ENCODE measurements around the gene CLCF1. TPM values are rescaled to one million over a fixed set of nuclear protein-coding genes. Genes with fewer than 3 reads are reported as not detected.

Gene CLCF1
- total RNA-seq, 1 experiment from 2014 or later, result 2.1 TPM

DNA sequence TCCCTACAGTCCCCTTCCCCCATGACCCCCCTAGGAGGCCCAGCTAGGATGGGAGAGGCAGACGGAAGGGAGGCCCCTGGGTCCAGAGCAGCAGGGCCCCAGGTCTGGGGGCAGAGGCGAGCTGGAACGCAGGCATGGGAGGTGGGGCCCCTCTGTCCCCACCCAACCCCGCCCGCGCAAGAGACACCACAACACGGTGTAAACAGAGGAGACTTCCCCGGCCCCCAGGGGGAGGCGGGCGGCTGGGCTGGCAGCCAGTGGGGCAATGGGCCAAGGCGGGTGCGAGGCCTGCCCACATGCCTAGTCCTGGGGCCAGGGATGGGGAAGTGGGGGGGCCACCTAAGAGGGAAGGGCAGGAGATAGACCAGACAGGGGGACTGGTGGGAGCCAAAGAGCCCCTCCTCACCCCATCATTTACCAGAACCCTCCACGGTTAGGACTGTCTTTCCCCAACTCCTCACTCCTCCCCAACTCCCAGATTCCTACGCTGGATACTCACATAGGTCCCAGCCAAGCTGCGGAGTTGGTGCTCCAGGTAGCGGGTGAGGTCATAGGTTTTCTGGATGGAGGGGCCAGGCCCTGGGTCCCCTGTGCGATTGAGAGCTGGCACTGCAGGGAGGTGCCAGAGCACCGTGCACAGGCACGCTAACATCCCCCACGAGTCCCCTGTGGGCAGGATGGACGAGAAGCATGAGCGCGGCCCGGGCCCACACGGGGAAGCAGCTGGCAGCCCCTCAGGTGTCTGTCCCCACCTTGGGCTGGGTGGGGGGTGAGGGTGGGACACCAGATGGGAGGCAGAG, 6.2 kb downstream of the CLCF1 start:
- peaks cover 3% of the 10 kb centered on the region for H4K20me1 ChIP-seq (ENCODE audit: control insufficient read depth, insufficient read depth, insufficient read length)

More for the DNA sequence above, 6.2 kb downstream of the CLCF1 start:
- Histone ChIP-seq H3K18ac (ENCODE audit: insufficient read length, low read depth, low read length) (no peak overlapping the region), H3K23me2 (ENCODE audit: insufficient read length, low read depth, low read length, poor library complexity, severe bottlenecking) (peaks cover 9% of the 10 kb centered on the region), H2BK120ac (ENCODE audit: low read depth, low read length, poor library complexity, severe bottlenecking) (no peak overlapping the region), H3K9ac (ENCODE audit: extremely low read depth, insufficient read length, low read length) (no peak overlapping the region), H3K14ac (ENCODE audit: insufficient read depth, low read length) (no peak overlapping the region), H2BK20ac (ENCODE audit: low read depth, low read length, poor library complexity, severe bottlenecking) (no peak overlapping the region), H4K91ac (ENCODE audit: insufficient read length, low read depth, low read length) (no peak overlapping the region), H4K8ac (replicated peaks; ENCODE audit: insufficient read length, low read depth, low read length) (no peak overlapping the region), H3K4ac (ENCODE audit: low read depth, low read length) (no peak overlapping the region), H2BK12ac (ENCODE audit: insufficient read length, low read depth, low read length) (no peak overlapping the region), H3T11ph (ENCODE audit: low read length) (no peak overlapping the region), H3K79me1 (ENCODE audit: insufficient read depth, low read depth, low read length, poor library complexity, severe bottlenecking) (no peaks in the 10 kb centered on the region), H2BK5ac (ENCODE audit: insufficient read length, low read length) (no peak overlapping the region), H2BK15ac (ENCODE audit: low read depth, low read length) (no peak overlapping the region), H2AK5ac (ENCODE audit: insufficient read length, low read length) (no peak overlapping the region), H3K4me1 (ENCODE audit: insufficient read depth, low read length) (peaks cover 7% of the 10 kb centered on the region; the same call in 1 of the 2 replicates), H3K27ac (ENCODE audit: insufficient read length, low read depth, low read length) (no peak overlapping the region), H3K23ac (ENCODE audit: insufficient read length, low read depth, low read length) (no peak overlapping the region), H2AFZ (ENCODE audit: low read length) (no peak overlapping the region), H4K5ac (ENCODE audit: insufficient read length, low read depth, low read length) (no peak overlapping the region), H3K9me3 (ENCODE audit: control insufficient read depth, low read depth, low read length) (no peaks in the 10 kb centered on the region), H3K4me2 (ENCODE audit: insufficient read depth, insufficient read length, low read length) (no peak overlapping the region), H3K27me3 (ENCODE audit: insufficient read depth, low read length) (no peaks in the 10 kb centered on the region; the same call in 1 of the 2 replicates), H3K56ac (ENCODE audit: insufficient read length, low read depth, low read length) (no peak overlapping the region), H3K79me2 (ENCODE audit: insufficient read depth, low read length) (no peaks in the 10 kb centered on the region)
- Mint-ChIP-seq H3K4me1 (peaks cover 34 to 36% of the 10 kb centered on the region in 2 experiments), H3K9me3 (no peaks in the 10 kb centered on the region), H3K4me3 (no peak overlapping the region), H3K27ac (no peak overlapping the region), H3K36me3 (ENCODE audit: insufficient read depth in 1 of 3, low read depth in 3 of 3) (no peaks in the 10 kb centered on the region; a peak in 1 of 7 replicates), H3K27me3 (ENCODE audit: low read depth) (peaks cover 74% of the 10 kb centered on the region)
- DNase-seq, result no peak
- TF ChIP-seq, protein P1, sequence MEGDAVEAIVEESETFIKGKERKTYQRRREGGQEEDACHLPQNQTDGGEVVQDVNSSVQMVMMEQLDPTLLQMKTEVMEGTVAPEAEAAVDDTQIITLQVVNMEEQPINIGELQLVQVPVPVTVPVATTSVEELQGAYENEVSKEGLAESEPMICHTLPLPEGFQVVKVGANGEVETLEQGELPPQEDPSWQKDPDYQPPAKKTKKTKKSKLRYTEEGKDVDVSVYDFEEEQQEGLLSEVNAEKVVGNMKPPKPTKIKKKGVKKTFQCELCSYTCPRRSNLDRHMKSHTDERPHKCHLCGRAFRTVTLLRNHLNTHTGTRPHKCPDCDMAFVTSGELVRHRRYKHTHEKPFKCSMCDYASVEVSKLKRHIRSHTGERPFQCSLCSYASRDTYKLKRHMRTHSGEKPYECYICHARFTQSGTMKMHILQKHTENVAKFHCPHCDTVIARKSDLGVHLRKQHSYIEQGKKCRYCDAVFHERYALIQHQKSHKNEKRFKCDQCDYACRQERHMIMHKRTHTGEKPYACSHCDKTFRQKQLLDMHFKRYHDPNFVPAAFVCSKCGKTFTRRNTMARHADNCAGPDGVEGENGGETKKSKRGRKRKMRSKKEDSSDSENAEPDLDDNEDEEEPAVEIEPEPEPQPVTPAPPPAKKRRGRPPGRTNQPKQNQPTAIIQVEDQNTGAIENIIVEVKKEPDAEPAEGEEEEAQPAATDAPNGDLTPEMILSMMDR (conservative IDR thresholded peaks at IDR 0.05), result no peak
- WGBS (ENCODE audit: extremely low coverage, insufficient read length, low lambda C conversion rate), result no CpG with 5 or more reads among the region's 25 CpGs

All from H9 (cell line).